NCI-H524 (cell line): ENCODE data around the gene CCNL2.
"Not testable (repeated sequence)": the region's sequence is repeated elsewhere in the genome, so short reads cannot be mapped to it uniquely, and the experiment has no call there.

Experiments
- DNase-seq, 2 experiments: peaks; one replicate each; lab custom pipeline; 2025; lab: John Stamatoyannopoulos, UW

Gene CCNL2

DNA sequence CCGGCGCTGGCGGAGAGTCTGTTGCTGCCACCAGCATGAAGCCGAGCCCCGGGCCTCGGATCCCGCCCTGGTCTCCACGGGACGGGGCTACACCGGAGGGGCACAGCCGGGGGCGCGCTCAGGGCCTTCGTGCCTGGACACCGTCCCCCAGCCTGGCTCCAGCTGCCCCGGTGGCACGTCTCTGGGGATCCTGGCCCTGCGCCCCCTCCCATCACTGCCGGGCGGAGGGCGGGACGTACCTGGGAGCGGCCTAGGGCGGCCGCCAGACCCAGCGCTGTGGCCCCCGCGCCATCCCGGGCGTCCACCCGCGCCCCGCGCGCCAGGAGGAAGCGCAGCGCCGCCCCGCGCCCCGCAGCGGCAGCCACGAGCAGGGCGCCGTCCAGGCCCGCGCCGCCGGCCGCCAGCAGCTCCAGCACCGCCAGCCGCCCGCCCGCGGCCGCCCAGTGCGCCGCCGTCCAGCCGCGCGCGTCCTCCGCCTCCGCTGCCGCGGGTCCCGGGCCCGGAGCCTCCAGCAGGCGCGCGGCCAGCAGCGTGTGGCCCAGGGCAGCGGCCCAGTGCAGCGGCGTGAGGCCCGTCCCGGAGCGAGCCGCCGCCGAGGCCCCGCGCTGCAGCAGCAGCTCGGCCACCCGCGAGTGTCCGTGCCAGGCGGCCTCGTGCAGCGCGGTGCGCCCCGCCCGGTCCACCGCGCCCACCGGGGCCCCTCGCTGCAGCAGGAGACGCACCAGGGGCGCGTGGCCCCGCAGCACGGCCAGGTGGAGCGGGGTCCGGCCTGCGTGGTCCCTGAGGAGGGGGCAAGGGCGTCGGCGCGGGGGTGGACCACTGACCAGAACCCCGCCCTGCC is 20.9 kb upstream of the CCNL2 start:
- no peak for DNase-seq

DNA sequence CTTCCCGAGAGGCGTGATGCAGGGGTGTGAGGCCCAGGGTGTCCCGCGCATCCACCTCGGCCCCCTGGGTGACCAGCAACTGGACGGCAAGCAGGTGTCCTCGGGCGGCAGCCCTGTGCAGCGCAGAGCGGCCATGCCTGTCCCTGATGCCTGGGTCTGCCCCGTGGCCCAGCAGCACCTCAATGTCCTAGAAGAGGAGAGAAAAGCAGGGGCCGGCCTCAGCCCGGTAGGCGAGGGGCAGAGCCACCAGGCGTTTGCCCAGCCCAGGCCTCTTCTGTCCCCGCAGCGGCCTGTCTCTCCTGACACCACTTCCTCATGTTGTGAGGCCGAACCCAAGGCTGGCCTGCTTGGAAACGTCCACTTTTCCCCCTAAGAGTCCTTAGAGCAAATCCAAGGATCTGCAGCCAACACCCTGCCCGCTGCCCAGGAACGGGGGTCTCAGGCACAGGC is 20.3 kb upstream of the CCNL2 start:
- no peak for DNase-seq

DNA sequence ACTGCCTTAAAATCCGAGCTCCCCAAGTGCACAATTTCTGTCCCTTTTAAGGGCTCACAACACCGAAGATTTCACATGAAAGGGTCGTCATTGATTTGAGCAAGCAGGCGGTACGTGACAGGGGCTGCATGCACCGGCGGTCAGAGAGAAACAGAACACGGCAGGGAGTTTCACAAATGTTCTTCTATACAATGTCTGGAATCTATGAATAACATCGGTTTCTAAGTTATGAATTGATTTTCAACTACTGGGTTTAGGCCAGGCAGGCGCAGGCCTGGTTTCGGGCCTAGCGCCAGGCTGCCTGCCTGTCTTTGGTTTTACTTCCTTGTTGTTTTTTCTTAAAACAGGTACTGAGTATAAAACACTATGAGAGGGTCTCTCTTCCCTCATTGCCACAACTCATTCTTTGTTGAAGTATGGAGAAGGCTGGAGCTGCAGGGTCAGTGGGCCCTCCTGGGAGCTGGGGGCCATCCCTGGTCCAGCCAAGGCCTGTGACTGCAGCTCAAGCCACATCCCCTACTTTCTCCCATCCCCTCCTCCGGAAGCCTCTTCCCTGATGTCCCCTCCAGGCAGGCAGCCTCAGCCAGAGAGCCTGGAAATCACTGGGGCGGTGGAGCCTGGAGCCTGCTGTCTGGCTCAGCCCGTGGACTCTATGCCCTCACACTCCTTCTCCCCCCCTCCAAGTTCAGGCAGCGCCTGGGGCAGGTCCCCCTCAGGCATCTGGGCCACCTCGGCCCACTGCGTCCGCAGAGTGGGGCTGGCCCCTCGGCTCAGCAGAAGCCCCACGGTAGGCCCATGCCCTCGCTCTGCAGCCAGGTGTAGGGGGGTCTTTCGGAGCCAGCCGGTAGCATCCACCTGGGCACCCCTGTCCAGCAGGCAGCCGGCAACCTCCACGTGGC is 19.6 kb upstream of the CCNL2 start:
- DNase-seq, result no peak

GRCh38 chr1:1417825-1418463 is 18.8 kb upstream of the CCNL2 start:
- not testable (repeated sequence) for DNase-seq

DNA sequence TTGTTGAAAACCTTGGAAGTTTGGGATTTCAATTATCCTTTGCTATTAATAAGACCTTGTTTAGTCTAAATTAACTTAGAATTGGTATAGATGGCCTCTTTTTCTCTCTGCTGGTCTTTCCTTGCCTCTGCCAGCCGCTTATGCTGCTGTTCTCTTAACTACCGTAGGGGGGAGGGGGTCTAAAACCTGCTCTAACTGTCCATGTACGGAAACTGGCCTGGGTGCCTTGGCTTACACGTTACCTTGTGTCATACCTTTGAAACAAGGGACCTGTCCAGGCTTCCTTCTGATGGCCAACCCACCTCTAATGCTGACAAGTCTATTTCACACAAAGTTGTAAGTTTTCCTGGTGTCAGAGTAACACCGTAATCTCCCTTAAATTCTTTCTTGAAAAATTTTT is 18.3 kb upstream of the CCNL2 start:
- peak in 1 of 2 experiments; percentile 28 for DNase-seq

DNA sequence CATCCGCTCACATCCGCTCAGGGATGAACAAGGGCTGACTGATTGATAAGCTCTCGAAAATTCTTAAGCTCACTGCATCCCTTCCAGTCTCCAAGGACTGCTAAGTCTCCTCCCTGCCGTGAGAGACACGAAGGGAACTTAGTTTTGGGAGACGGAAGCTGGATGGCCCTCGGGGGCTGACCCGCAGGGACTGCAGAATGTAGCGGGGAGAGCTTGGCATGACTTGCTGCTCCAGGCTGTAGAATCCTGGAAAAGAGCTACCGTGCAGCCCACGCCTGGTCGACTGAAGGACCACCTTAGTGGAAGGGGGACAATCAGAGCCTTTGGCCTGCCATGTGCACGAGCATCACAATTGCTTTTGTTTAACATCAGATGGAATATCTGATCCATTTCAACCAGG is 16.6 kb upstream of the CCNL2 start:
- no peak for DNase-seq

GRCh38 chr1:1412311-1412902 is 13.3 kb upstream of the CCNL2 start:
- DNase-seq, result not testable (repeated sequence)

- DNase-seq, result no peak
Observed at GRCh38 chr1:1411626-1412025, 12.5 kb upstream of the CCNL2 start.

DNA sequence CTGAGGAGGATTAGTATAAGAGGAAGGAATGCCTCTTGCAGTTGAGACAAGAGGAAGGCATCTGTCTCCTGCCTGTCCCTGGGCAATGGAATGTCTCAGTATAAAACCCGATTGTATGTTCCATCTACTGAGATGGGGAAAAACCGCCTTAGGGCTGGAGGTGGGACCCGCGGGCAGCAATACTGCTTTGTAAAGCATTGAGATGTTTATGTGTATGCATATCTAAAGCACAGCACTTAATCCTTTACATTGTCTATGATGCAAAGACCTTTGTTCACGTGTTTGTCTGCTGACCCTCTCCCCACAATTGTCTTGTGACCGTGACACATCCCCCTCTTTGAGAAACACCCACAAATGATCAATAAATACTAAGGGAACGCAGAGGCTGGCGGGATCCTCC is 11.1 kb upstream of the CCNL2 start:
- not testable (repeated sequence) for DNase-seq

GRCh38 chr1:1407636-1408318 is 8.6 kb upstream of the CCNL2 start:
- DNase-seq, result no peak

GRCh38 chr1:1406821-1407635 is 7.9 kb upstream of the CCNL2 start, which contains the start of gene MRPL20:
Gene MRPL20, minus strand, starts transcription at chr1:1407293. Its CDS starts 76 bp downstream, at chr1:1407217.
- DNase-seq, result peak; percentile 63 to 89

DNA sequence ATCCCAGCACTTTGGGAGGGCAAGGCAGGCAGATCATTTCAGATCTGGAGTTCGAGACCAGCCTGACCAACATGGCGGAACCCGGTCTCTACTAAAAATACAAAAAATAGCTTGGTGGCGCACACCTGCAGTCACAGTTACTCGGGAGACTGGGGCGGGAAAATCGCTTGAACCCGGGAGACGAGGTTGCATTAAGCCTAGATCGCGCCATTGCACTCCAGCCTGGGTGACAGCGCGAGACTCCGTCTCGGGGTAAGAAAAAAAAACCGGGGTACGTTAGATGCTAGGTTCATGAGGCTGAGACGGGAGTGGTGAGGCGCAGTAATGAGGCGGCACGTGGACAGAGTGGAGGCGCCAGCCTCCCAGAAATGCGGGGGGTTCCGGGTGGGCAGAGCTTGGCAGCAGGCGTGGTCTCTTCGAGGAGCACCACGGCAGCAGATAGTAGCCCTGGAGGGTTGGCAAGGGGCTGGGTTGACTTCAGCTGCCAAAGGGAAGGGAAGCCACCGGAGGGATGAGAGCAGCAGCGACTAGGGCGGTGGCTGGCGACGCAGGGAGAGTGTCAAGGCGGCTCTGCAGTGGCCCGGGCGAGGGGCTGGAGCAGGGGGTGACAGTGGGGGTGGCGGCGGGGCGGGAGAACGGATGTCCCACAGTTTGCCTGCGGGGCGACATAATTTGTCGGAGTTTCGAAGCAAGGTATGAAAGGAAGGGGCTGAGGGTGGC is 7.1 kb upstream of the CCNL2 start:
- no peak for DNase-seq

- no peak for DNase-seq
Observed at GRCh38 chr1:1403653-1404052, 4.5 kb upstream of the CCNL2 start.

DNA sequence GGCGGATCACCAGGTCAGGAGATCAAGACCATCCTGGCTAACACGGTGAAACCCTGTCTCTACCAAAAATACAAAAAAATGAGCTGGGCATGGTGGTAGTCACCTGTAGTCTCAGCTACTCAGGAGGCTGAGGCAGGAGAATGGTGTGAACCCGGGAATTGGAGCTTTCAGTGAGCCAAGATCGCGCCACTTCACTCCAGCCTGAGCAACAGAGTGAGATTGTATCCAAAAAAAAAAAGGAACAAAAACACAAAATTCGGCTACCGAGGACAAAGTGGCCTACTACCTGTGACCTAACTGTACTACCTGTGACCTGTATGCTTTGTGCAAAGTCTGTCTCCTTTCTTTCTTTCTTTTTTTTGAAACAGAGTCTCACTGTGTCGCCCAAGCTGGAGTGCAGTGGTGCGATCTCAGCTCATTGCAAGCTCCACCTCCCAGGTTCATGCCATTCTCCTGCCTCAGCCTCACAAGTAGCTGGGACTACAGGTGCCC is 3.8 kb upstream of the CCNL2 start:
- not testable (repeated sequence) for DNase-seq

DNA sequence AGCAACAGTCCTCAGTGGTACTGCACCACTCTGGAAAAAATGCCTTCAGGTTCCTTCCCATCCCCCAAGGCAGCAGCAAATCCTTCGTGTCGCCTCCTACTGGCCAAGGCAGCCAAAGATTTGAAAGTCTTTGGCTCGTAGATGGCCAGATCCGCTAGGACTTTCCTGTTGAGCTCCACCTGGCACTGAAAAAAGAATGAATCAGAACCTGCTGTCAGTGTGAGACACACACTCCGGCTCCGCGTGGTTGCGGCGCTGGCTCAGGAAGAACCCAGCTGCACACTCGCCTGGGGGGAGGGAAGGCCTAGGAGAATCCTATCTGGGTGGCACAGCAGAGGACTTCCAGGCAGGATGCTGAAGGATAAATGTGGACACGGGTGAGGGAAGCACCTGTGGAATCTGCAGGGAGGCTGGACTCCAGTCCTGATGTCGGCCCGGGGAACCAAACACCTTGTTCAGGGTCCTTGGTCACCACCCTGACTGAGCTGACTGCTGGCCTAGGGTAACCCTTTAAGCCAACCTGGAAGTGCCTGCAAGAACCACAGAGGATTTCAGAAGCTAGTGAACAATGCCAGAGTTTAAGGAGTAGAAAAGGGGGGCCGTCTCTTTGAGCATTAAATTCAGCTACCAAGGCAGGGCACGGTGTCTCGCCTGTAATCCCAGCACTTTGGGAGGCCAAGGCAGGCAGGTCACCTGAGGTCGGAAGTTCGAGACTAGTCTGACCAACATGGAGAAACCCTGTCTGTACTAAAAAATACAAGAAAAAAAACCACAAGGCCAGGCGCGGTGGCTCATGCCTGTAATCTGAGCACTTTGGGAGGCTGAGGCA is 3.2 kb upstream of the CCNL2 start:
- DNase-seq, result peak; percentile 17 to 42

GRCh38 chr1:1401457-1402010 is 2.4 kb upstream of the CCNL2 start:
- DNase-seq, result no peak

DNA sequence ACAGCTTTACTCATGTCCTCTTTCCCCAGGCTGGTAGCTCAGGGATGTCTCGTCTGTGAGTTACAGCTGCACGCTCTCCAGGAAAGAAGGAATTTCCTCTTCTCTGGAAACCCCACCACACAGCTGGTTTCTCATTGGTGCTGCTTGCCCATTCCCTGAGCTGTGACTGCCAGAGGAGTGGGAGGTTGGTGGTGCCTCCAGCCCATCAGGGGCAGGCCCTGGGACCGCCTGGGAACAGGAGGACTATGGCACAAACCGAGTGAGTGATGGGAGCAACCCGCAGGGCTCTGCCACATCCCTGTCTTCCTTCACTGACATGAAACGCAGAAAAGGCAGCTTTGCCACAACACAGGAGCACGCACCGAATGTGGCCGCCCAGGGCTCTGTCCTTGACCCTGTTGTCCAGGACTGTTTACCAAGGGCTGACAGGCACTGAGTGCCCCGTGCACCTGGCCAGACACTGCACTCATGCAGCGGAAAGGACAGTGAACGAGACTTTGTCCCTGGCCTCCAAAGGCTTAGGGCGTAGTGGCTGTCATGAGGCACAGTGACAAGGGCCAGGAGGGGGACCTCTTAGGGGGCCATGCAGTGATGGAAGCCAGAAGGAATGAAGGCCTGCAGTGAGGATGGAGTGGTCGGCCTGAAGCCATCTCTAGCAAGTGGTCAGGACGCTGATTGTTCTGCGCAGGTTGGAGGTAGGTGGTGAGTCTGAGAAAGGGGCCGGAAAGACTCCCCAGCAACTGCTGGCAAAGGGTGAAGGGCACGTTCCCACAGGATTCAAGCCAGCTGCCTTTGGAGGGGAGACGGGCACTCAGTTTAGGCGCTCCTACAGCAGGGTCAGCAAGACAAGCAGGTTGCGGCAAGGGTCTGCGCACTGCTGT is 1.7 kb upstream of the CCNL2 start:
- DNase-seq, result no peak
